CD4-positive, alpha-beta T cell (primary cell): Measurements from ENCODE around the gene ENOX1. TPM values are rescaled to one million over a fixed set of nuclear protein-coding genes. Genes with fewer than 3 reads are reported as not detected.

Experiments
- ATAC-seq: fragments of 200-7000 bp; cut with Tn5 transposase; one replicate; pipeline ENCODE4 v1.10.0; 2022; ENCODE audit warnings: mild to moderate bottlenecking; ENCODE audit not compliant: poor library complexity
- CTCF ChIA-PET: fragments of 350-600 bp; sonication (Branson Sonifier 250); formaldehyde crosslinking; loops from one replicate; lab custom pipeline; 2021; ENCODE audit warnings: antibody characterized with exemption, inconsistent platforms; lab: Charles Lee
- POLR2A ChIA-PET: fragments of 350-600 bp; sonication (Branson Sonifier 250); formaldehyde crosslinking; loops from one replicate; lab custom pipeline; 2021; ENCODE audit warnings: antibody characterized with exemption, inconsistent platforms; lab: Charles Lee
- DNase-seq, 14 experiments: peaks; one replicate each; pipeline ENCODE4 v3.0.0-alpha.2; 2013 to 2020; ENCODE audit warnings: mixed read lengths in 2 of 14
- H3K27ac ChIP-seq, 2 donors: one replicate each; pipeline versions ENCODE4 v1.5.1 to v1.7.0; 2013; ENCODE audit warnings: low read length in 2 of 2, low read depth in 1 of 2, mild to moderate bottlenecking in 1 of 2
- H3K27me3 ChIP-seq, 2 experiments: 1 replicate in 1 of 2; 2 replicates in 1 of 2; pipeline versions ENCODE4 v1.6.1 to v1.7.0; 2013; ENCODE audit warnings: low read length in 2 of 2, control low read depth in 1 of 2, mild to moderate bottlenecking in 1 of 2, moderate library complexity in 1 of 2; ENCODE audit not compliant: insufficient read depth in 2 of 2, control insufficient read depth in 1 of 2
- H3K36me3 ChIP-seq: one replicate; pipeline ENCODE4 v1.6.1; 2013; ENCODE audit warnings: low read length, control low read depth; ENCODE audit not compliant: insufficient read depth
- H3K4me1 ChIP-seq: one replicate; pipeline ENCODE4 v1.6.1; 2013; ENCODE audit warnings: low read length, control low read depth; ENCODE audit not compliant: insufficient read depth
- H3K4me3 ChIP-seq: one replicate; pipeline ENCODE4 v1.5.1; 2013; ENCODE audit warnings: mild to moderate bottlenecking, low read length, moderate library complexity
- H3K9me3 ChIP-seq, 2 experiments: 1 replicate in 1 of 2; 2 replicates in 1 of 2; pipeline versions ENCODE4 v1.6.1 to v1.7.0; 2013; ENCODE audit warnings: low read length in 2 of 2, mild to moderate bottlenecking in 2 of 2, control low read depth in 1 of 2, moderate library complexity in 1 of 2; ENCODE audit not compliant: control insufficient read depth in 1 of 2, insufficient read depth in 1 of 2
- H3K27ac Mint-ChIP-seq: one replicate; pipeline ENCODE4 v1.8.0; 2020; ENCODE audit warnings: mixed read lengths
- H3K27me3 Mint-ChIP-seq: one replicate; pipeline ENCODE4 v1.8.0; 2021; ENCODE audit warnings: mixed read lengths
- H3K36me3 Mint-ChIP-seq: one replicate; pipeline ENCODE4 v1.8.0; 2021; ENCODE audit warnings: low read depth, mixed read lengths
- H3K4me1 Mint-ChIP-seq: one replicate; pipeline ENCODE4 v1.8.0; 2021; ENCODE audit warnings: low read depth, mixed read lengths
- H3K4me3 Mint-ChIP-seq: one replicate; pipeline ENCODE4 v1.8.0; 2020; ENCODE audit warnings: mild to moderate bottlenecking, mixed read lengths
- H3K9me3 Mint-ChIP-seq: one replicate; pipeline ENCODE4 v1.8.0; 2020; ENCODE audit warnings: mixed read lengths
- intact Hi-C, 2 experiments: fragments of 100-400 bp; cut with DNase I in 1 of 2; cut with micrococcal nuclease in 1 of 2; formaldehyde crosslinking; loops; one replicate each; pipeline versions ENCODE4 v1.15.1 to v1.9.0; 2023 to 2025; cut with DNase I, micrococcal nuclease
- total RNA-seq, 174 experiments: library from RNA in 2 of 174; stranded (reverse) in 2 of 174; gene quantifications; one replicate each; pipeline ENCODE4 v1.2.3 and lab custom pipeline; 2021 to 2026
- TF ChIP-seq, protein P1 (sequence below): fragments of 200-600 bp; IDR thresholded peaks from one replicate; pipeline ENCODE4 v1.8.0; 2022; ENCODE audit warnings: antibody characterized with exemption, mild to moderate bottlenecking

ENOX1 gene
- total RNA-seq, 2 experiments from 2014 or later, result not detected

DNA sequence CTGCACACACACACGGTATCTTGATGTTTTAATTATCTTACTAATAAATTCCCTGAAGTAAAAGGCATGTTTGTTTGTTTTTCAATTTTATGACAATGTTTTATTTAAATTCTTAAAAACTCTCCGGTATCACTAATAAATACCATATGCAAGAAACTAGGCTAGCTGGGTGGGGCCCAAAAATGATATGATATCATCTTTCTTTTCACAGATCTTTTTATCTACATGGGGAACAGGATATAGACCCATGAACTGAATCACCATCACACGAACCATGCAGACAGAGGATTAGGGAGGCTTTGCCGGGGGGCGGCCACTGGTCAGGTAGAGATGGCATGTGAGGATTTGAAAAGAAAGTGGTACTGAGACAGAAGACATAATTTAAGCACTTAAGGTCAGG is 266.4 kb downstream of the ENOX1 start:
- H3K27ac ChIP-seq, result no peak overlapping the region
- H3K4me1 ChIP-seq, result no peaks in the 10 kb centered on the region
- POLR2A ChIA-PET, result no interaction called here
- DNase-seq (no peak), ATAC-seq (no peak)
- no peak overlapping the region for H3K27ac Mint-ChIP-seq
- H3K36me3 ChIP-seq, result no peaks in the 10 kb centered on the region
- H3K9me3 Mint-ChIP-seq, result no peaks in the 10 kb centered on the region
- TF ChIP-seq, protein P1, sequence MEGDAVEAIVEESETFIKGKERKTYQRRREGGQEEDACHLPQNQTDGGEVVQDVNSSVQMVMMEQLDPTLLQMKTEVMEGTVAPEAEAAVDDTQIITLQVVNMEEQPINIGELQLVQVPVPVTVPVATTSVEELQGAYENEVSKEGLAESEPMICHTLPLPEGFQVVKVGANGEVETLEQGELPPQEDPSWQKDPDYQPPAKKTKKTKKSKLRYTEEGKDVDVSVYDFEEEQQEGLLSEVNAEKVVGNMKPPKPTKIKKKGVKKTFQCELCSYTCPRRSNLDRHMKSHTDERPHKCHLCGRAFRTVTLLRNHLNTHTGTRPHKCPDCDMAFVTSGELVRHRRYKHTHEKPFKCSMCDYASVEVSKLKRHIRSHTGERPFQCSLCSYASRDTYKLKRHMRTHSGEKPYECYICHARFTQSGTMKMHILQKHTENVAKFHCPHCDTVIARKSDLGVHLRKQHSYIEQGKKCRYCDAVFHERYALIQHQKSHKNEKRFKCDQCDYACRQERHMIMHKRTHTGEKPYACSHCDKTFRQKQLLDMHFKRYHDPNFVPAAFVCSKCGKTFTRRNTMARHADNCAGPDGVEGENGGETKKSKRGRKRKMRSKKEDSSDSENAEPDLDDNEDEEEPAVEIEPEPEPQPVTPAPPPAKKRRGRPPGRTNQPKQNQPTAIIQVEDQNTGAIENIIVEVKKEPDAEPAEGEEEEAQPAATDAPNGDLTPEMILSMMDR, result no peak
- H3K27me3 Mint-ChIP-seq, result no peaks in the 10 kb centered on the region
- no peaks in the 10 kb centered on the region for H3K4me1 Mint-ChIP-seq
- H3K9me3 ChIP-seq, result no peaks in the 10 kb centered on the region
- no peak overlapping the region for H3K4me3 ChIP-seq
- CTCF ChIA-PET, result no interaction called here
- intact Hi-C loops, result no loop called here
- H3K4me3 Mint-ChIP-seq, result no peak overlapping the region
- no peaks in the 10 kb centered on the region for H3K27me3 ChIP-seq
- no peaks in the 10 kb centered on the region for H3K36me3 Mint-ChIP-seq

DNA sequence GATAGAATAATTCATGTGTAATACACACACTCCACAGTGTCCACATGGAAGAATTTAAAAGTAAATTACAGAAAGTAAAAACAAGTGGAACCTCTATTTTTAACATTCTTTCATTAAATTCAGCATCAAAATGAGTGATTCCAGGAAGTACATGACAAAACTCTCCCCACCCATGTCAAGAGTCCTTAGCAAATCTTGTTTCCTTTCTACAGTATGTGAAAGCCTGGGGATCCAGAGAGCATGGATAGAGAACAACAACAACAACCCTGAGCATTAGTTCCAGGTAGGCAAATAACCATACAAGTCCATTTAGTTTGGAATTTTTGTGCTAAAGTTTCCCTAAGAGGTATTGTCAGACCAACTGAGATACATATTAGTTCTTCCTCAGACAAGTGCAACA is 267.9 kb downstream of the ENOX1 start:
- ATAC-seq (no peak), DNase-seq (no peak)
- no peaks in the 10 kb centered on the region for H3K4me1 ChIP-seq
- no peak overlapping the region for H3K4me3 Mint-ChIP-seq
- POLR2A ChIA-PET, result no interaction called here
- no peaks in the 10 kb centered on the region for H3K9me3 Mint-ChIP-seq
- H3K36me3 ChIP-seq, result no peaks in the 10 kb centered on the region
- intact Hi-C loops, result no loop called here
- H3K9me3 ChIP-seq, result no peaks in the 10 kb centered on the region
- H3K27ac ChIP-seq, result no peak overlapping the region
- no peak overlapping the region for H3K4me3 ChIP-seq
- no peaks in the 10 kb centered on the region for H3K36me3 Mint-ChIP-seq
- CTCF ChIA-PET, result no interaction called here
- no peaks in the 10 kb centered on the region for H3K27me3 Mint-ChIP-seq
- H3K27me3 ChIP-seq, result no peaks in the 10 kb centered on the region
- TF ChIP-seq, protein P1, result no peak
- H3K4me1 Mint-ChIP-seq, result no peaks in the 10 kb centered on the region
- no peak overlapping the region for H3K27ac Mint-ChIP-seq

DNA sequence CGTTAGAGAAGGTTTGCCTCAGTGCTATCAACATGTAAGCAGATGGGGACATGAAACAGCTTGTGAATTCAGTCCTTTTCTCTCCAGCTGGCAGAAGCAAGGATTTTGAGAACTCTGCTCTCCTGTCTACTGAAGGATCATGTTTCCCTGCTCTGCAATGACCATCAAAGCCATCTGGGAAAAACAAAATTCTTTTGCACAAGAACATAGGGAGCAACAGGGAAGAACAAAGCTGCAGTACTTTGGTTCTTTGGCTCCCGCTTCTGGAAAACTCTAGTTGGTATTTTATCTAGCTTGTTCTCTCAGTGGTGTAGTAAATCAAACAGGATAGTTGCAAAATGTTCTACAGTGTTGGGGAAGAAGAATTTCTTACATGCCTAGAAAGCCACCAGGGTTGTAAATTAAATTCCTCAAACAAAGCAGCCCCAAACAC is 270.4 kb downstream of the ENOX1 start:
- H3K9me3 ChIP-seq, result no peaks in the 10 kb centered on the region
- DNase-seq (no peak), ATAC-seq (no peak)
- H3K36me3 Mint-ChIP-seq, result no peaks in the 10 kb centered on the region
- H3K4me3 Mint-ChIP-seq, result no peak overlapping the region
- no peaks in the 10 kb centered on the region for H3K27me3 Mint-ChIP-seq
- CTCF ChIA-PET, result no interaction called here
- no peak overlapping the region for H3K27ac Mint-ChIP-seq
- no peak overlapping the region for H3K4me3 ChIP-seq
- no peaks in the 10 kb centered on the region for H3K36me3 ChIP-seq
- POLR2A ChIA-PET, result no interaction called here
- H3K9me3 Mint-ChIP-seq, result no peaks in the 10 kb centered on the region
- intact Hi-C loops, result no loop called here
- no peaks in the 10 kb centered on the region for H3K27me3 ChIP-seq
- TF ChIP-seq, protein P1, result no peak
- no peaks in the 10 kb centered on the region for H3K4me1 Mint-ChIP-seq
- no peak overlapping the region for H3K27ac ChIP-seq
- H3K4me1 ChIP-seq, result no peaks in the 10 kb centered on the region
